ENCODE results near the gene SYT13. TPM values are rescaled to one million over a fixed set of nuclear protein-coding genes. Genes with fewer than 3 reads are reported as not detected.

Gene SYT13
- total and polyA plus RNA-seq, 10 of the 15 experiments (the other 5 are each of a cell fraction or from before 2014, with no cell fraction given): not detected

- in situ Hi-C loops (cut with MboI): no loop called here
Measured at GRCh38 chr11:45323601-45324249, 37.6 kb upstream of the SYT13 start.

More at GRCh38 chr11:45323601-45324249, 37.6 kb upstream of the SYT13 start:
- Histone ChIP-seq H4K20me1 (ENCODE audit: control insufficient read depth, insufficient read depth) (no peaks in the 10 kb centered on the region), H3K36me3 (ENCODE audit: control insufficient read depth in 2 of 2, insufficient read depth in 2 of 2, low read length in 1 of 2) (no peaks in the 10 kb centered on the region), H3K4me2 (ENCODE audit: control insufficient read depth, insufficient read depth) (no peak overlapping the region), H3K9ac (ENCODE audit: control insufficient read depth, insufficient read depth, low read length) (no peak overlapping the region), H3K4me3 (no peak overlapping the region), H3K27ac (ENCODE audit: control insufficient read depth, insufficient read depth) (no peak overlapping the region), H2AFZ (ENCODE audit: control insufficient read depth, low read depth, low read length) (no peak overlapping the region), H3K9me3 (replicated peaks; ENCODE audit: control insufficient read depth, insufficient read depth, low read length) (no peaks in the 10 kb centered on the region; the same call in 1 of the 3 replicates), H3K79me2 (ENCODE audit: control insufficient read depth, insufficient read depth, low read length) (no peaks in the 10 kb centered on the region), H3K27me3 (replicated peaks in 1 of 2; ENCODE audit: control insufficient read depth in 2 of 2, insufficient read depth in 2 of 2, low read length in 1 of 2) (no peaks in the 10 kb centered on the region; a peak in 1 of 4 replicates), H3K4me1 (ENCODE audit: control insufficient read depth, insufficient read depth, low read length) (no peaks in the 10 kb centered on the region)
- no peak for TF ChIP-seq ZNF207 (IDR thresholded peaks at IDR 0.05; ENCODE audit: borderline replicate concordance)
- no peak for TF ChIP-seq RUNX3 (IDR thresholded peaks at IDR 0.05; ENCODE audit: low read length)
- TF ChIP-seq NFXL1 (IDR thresholded peaks at IDR 0.05; ENCODE audit: borderline replicate concordance): no peak
- no peak for TF ChIP-seq POLR2AphosphoS5 (IDR thresholded peaks at IDR 0.05; ENCODE audit: low read length)
- no peak for TF ChIP-seq EP300 (IDR thresholded peaks at IDR 0.05; ENCODE audit: borderline replicate concordance in 1 of 2, control insufficient read depth in 1 of 2, low read depth in 2 of 2, low read length in 2 of 2)
- TF ChIP-seq IRF5 (IDR thresholded peaks at IDR 0.05; ENCODE audit: borderline replicate concordance): no peak
- TF ChIP-seq BHLHE40 (IDR thresholded peaks at IDR 0.05; ENCODE audit: borderline replicate concordance in 1 of 2, low read depth in 2 of 2, low read length in 1 of 2): no peak
- no peak for TF ChIP-seq PAX8 (IDR thresholded peaks at IDR 0.05)
- POLR2A ChIA-PET: no interaction called here
- SMC1A ChIA-PET (ENCODE audit: uncharacterized antibody, unreplicated experiment): no interaction called here
- CTCF ChIA-PET: interaction anchor here (1.6 kb wide), 1 partner anchor 16 kb away, joined by 3 read pairs; no protein-coding TSS in a partner anchor
- BruUV-seq (replicated peaks): no TSS peak
- DNase-seq (ENCODE audit: low read depth, low spot score): no peak
- RAD21 ChIA-PET (ENCODE audit: unreplicated experiment): no interaction called here
- 2% methylated on average over 8 of the region's 8 CpGs for WGBS (ENCODE audit: insufficient coverage, insufficient replicate concordance, low lambda C conversion rate, missing lambda C conversion rate)
- ATAC-seq: no peak
- no peak for FAIRE-seq
- intact Hi-C loops (cut with micrococcal nuclease; ENCODE audit: unreplicated experiment): no loop called here

Data from GM12878 (cell line).